Cardiac fibroblast (primary cell): ENCODE results near the gene TESPA1.

Experiments used
- DNase-seq, 2 donors: peaks; one replicate each; pipeline versions ENCODE4 v3.0.0 to v3.0.0-alpha.2; 2010; ENCODE audit warnings: low read depth in 2 of 2
- H3K4me3 ChIP-seq, 2 donors: replicated peaks in 1 of 2; 1 replicate in 1 of 2; 2 replicates in 1 of 2; pipeline ENCODE4 v1.5.1; 2011; ENCODE audit warnings: low read depth in 2 of 2, low read length in 2 of 2, mild to moderate bottlenecking in 2 of 2, moderate library complexity in 1 of 2
- TF ChIP-seq, protein P1 (sequence below): IDR thresholded peaks from one replicate; pipeline ENCODE4 v1.5.1; 2011; ENCODE audit warnings: low read depth, mild to moderate bottlenecking, low read length, inconsistent platforms

The TESPA1 gene

DNA sequence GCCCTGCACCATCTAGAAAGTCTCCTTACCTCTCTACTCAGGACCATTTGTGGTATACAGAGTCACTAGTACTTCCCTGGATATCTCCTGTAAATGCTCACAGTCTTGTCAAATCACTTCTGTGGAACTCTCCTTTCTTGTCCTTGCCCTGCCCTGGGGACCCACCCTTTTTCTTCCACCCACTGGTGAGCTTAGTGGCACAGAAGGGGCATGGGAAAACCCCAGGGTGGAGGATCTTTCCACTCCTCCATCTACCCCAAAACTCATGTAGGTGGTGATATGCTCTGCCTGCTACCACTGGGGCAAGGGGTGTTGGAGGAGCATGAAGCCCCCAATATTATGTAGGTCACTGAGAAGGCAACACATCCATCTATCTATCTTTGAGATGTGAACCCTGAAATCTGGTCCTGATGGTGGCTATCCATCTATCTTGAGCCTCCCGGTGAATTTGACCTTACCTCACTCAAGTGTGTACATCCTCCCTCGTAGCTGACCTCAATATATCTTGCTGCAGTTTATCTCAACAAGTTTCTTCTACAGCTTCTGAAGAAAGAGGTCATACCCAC lies 943 bp downstream of the TESPA1 start:
- TF ChIP-seq, protein P1, sequence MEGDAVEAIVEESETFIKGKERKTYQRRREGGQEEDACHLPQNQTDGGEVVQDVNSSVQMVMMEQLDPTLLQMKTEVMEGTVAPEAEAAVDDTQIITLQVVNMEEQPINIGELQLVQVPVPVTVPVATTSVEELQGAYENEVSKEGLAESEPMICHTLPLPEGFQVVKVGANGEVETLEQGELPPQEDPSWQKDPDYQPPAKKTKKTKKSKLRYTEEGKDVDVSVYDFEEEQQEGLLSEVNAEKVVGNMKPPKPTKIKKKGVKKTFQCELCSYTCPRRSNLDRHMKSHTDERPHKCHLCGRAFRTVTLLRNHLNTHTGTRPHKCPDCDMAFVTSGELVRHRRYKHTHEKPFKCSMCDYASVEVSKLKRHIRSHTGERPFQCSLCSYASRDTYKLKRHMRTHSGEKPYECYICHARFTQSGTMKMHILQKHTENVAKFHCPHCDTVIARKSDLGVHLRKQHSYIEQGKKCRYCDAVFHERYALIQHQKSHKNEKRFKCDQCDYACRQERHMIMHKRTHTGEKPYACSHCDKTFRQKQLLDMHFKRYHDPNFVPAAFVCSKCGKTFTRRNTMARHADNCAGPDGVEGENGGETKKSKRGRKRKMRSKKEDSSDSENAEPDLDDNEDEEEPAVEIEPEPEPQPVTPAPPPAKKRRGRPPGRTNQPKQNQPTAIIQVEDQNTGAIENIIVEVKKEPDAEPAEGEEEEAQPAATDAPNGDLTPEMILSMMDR, result no peak
- no peak overlapping the region for H3K4me3 ChIP-seq
- no peak for DNase-seq

DNA sequence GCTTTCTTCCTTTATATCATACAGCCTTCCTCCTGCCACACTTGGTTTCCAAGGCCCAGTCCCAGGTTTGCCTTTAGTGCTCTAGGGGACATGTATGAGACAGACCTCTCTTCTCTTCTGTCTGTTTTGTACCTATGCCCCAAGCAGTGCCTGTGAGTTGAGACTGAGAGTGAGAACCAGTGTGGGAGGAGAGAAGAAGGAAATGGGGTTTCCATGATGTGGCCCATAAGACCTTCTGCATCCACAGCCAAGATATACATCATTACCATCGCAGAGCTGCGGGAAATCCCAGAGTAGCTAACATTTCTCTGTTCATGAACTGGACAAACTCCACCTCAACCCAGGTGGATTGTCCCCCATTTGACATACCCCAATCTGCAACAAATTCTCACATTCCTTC lies 2.8 kb downstream of the TESPA1 start:
- no peak overlapping the region for H3K4me3 ChIP-seq
- no peak for DNase-seq
- TF ChIP-seq, protein P1, result no peak

DNA sequence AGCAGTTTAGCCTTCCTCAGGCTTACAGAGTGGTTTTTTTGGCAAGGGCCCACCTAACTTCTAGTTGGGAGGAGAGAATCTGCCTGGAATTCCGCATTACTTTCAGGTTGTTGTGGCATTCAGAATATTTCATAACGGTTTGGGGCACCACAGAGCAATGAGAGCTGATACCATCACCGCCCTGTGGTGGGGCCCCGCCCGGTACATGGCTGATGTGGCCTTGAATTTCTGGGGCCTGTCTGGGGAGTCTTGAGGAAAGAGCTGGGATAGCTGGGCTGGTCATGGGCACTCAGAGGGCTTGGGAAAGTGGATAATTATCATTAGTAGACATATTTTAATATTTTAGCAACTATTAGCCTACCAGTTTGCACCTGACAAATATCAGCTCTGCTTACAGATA lies 4.2 kb downstream of the TESPA1 start:
- H3K4me3 ChIP-seq, result no peak overlapping the region
- DNase-seq, result no peak
- TF ChIP-seq, protein P1, result no peak

DNA sequence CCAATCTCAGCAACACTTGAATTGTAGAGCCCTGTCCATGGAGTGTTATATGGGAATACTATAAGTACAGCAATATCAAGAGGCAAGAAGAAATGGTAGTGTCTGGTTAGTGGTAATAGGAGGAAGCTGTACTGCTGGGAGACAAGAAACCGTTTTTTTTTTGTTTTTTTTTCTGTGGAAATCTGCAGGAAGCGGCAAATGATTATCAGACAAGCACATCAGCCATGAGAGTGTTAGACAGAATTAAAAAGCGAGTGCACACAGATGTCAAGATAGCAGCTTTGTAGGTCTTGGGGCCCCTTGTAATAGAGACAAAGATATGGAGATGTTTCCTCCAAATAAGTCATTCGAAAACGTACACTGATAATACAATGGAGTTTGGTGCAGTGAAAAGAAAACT lies 6.7 kb downstream of the TESPA1 start:
- H3K4me3 ChIP-seq, result no peak overlapping the region
- TF ChIP-seq, protein P1, result no peak
- DNase-seq, result no peak

DNA sequence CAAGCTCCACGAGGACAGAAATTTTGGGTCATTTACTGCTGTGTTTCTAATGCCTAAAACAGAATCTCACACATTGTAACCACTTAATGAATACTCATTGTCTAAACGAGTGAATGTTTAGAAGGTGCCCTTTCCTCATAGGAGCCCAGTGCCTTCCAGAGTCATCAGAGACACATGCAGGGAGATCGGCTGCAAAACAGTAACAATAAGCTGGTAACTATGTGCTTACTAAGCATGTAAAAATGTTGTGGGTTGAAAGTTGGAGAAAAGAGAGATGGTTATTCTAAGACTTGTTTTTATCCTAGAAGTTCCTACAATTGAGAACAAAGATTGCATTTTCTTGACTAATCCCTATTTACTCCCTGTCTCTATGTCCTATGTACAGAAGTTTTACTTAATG lies 7.4 kb downstream of the TESPA1 start:
- TF ChIP-seq, protein P1, result no peak
- DNase-seq, result peak; percentile 20 to 75
- H3K4me3 ChIP-seq, result no peak overlapping the region

DNA sequence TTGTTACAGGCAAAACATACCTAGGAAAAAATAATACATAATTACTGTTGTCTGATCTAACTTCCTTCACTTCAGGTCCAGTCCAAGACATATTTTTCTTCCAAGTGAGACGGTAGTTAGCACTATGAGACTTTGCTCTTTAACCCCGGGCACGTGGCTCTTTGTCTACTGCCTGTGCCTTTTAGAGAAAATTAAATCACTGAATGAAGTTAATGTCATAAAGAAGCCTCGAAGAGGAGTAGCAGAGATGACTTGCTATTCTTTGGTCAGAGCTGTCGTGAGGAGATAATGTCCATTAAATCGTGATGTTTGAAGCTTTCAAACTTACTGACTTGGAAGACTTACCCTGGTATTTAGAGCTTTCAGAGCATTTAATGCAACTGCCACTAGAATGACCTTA lies 8.7 kb downstream of the TESPA1 start:
- no peak for DNase-seq
- no peak overlapping the region for H3K4me3 ChIP-seq
- TF ChIP-seq, protein P1, result no peak

DNA sequence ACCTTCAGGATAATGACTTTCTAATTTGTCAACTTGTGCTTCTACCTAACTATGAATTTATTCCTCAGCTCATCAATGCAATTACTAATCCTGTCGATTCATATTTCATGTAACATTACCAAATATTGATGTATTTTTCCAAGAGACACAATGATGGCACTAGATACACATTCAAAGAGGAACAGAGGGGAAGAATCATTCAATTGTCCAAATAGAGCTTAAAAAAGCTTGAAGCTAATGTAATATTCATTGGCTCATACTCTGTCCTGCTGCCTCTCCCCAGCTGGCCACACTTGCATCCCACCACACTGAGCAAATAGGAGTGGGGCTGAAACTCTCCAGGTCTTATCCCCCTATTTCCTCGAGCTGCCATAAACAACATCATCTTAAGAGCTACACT lies 9.3 kb downstream of the TESPA1 start:
- DNase-seq, result no peak
- H3K4me3 ChIP-seq, result no peak overlapping the region
- TF ChIP-seq, protein P1, result no peak
